Stomach (tissue), 9 donors: ENCODE results near the gene RASSF1. TPM values are rescaled to one million over a fixed set of nuclear protein-coding genes. Genes with fewer than 3 reads are reported as not detected.
A peak's percentile ranks its signal among the peaks of the same experiment; 100 is the strongest.

ENCODE experiments used
- DNase-seq, 2 donors: peaks; one replicate each; pipeline versions ENCODE4 v3.0.0 to v3.0.0-alpha.2; 2013 to 2019
- H3K27ac ChIP-seq, 5 donors: fragments of 200-600 bp in 4 of 5; sonication (generic) in 4 of 5; one replicate each; pipeline ENCODE4 v1.5.1; 2013 to 2019; ENCODE audit warnings: mild to moderate bottlenecking in 1 of 5, moderate library complexity in 1 of 5
- H3K27me3 ChIP-seq, 3 donors: fragments of 200-600 bp; sonication (generic); one replicate each; pipeline ENCODE4 v1.5.1; 2017 to 2019; ENCODE audit warnings: mixed run types in 1 of 3
- H3K36me3 ChIP-seq, 4 donors: fragments of 200-600 bp; sonication (generic); 1 replicate in 3 of 4; 2 replicates in 1 of 4; pipeline ENCODE4 v1.5.1; 2016 to 2019
- H3K4me1 ChIP-seq, 4 donors: fragments of 200-600 bp; sonication (generic); one replicate each; pipeline ENCODE4 v1.5.1; 2016 to 2019
- H3K4me3 ChIP-seq, 4 donors: fragments of 200-600 bp; sonication (generic) in 3 of 4; one replicate each; pipeline ENCODE4 v1.5.1; 2016 to 2019; ENCODE audit warnings: mild to moderate bottlenecking in 1 of 4
- H3K9me3 ChIP-seq, 4 donors: fragments of 200-600 bp; sonication (generic); one replicate each; pipeline ENCODE4 v1.5.1; 2016 to 2019
- CTCF ChIP-seq, 7 experiments: fragments of 450-650 bp in 4 of 7; fragments of 200-600 bp in 3 of 7; sonication (generic) in 3 of 7; IDR thresholded peaks; one replicate each; pipeline ENCODE4 v1.5.1; 2016 to 2019; ENCODE audit warnings: antibody characterized with exemption in 7 of 7, control low read depth in 2 of 7, mild to moderate bottlenecking in 1 of 7
- EP300 ChIP-seq: sonication (generic); formaldehyde crosslinking; IDR thresholded peaks from one replicate; pipeline ENCODE4 v1.6.1; 2017; ENCODE audit warnings: antibody characterized with exemption
- POLR2A ChIP-seq, 4 donors: fragments of 450-650 bp; IDR thresholded peaks; one replicate each; pipeline ENCODE4 v1.6.1; 2016; ENCODE audit warnings: antibody characterized with exemption in 4 of 4, control low read depth in 2 of 4, mild to moderate bottlenecking in 1 of 4, moderate library complexity in 1 of 4
- POLR2AphosphoS5 ChIP-seq, 3 donors: sonication (generic); formaldehyde crosslinking; IDR thresholded peaks; one replicate each; pipeline ENCODE4 v1.6.1; 2016; ENCODE audit warnings: antibody characterized with exemption in 3 of 3
- WGBS, 5 donors: extraction: QIAGEN DNeasy Blood & Tissue Kit in 3 of 5; methylation state at CpG; one replicate each; pipeline versions ENCODE4 v1.1.5 to v1.1.7; 2013 to 2018; 5-methylcytosine and 5-hydroxymethylcytosine counted together
- intact Hi-C: fragments of 100-400 bp; cut with DNase I; formaldehyde crosslinking; loops from one replicate; pipeline ENCODE4 v1.15.1; 2023; ENCODE audit warnings: low total_unique reads
- polyA plus RNA-seq, 3 donors: library from polyadenylated mRNA; stranded (reverse); fragments of 200-250 nt; gene quantifications; one replicate each; pipeline ENCODE4 v1.2.3, GENCODE V29; 2013
- total RNA-seq, 5 donors: library from RNA; depleted of rRNA; stranded (reverse); fragments of >200 nt; gene quantifications; one replicate each; pipeline versions ENCODE4 v1.1.0 to v1.2.3, GENCODE V29; 2014 to 2016
- donor health status: healthy with polysubstance abuse.
- donor health status: Bipolar disorder and iron deficiency.
- donor health status: healthy.

RASSF1 gene
- total and polyA plus RNA-seq, 8 donors: 16.5 to 37.3 (median 27.4) TPM

DNA sequence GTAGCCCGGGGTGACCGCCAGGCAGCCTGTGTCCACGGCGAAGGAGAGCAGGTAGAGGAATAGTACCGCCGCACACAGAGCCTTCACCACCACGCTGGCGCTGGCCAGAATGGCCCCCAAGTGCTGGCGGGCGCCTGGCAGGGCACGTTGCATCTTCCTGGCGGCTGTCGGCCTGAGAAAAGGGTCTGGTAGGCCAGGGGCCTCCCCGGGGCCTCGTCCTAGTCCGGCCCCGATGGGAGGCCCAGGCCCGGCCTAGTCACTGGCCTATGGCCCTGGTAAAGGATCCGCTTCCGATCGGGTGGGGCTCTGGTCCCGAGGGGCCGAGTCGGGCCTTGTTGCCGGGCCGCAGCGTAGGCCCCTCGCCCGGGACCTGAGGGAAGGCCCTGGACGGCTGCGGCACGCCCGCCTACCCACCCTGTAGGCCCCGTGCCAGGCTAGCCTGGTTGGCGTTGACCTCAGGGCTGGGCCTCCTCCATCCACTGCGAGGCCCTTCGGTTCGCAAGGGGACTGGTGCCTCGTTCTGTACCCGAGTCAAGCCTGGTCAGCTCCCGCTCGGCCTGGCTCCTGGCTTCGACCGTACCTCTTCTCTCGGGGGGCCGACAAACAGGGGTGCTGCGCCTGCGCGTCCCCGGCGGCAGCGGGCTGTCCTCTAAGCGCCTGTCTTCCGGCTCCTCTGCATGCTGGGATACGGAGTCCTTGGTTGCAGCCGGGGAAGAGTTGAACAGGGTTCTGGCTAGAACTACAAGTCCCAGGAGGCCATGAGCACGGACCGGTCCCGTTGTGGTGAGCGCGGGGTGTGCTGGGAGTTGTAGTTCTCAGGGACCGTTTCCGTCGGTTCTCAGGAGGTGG, 18.5 kb upstream of the RASSF1 start, which contains the start of gene TMEM115:
Gene TMEM115 (minus strand): TSS at position 611 of the 849 bp plus-strand sequence. CDS start 458 bp downstream, at position 153.
- peak; percentile 96 to 99 for DNase-seq
- Histone ChIP-seq H3K27me3 (no peaks in the 10 kb centered on the region), H3K36me3 (peaks cover 22 to 40% (median 28%) of the 10 kb centered on the region in 4 donors), H3K4me3 (peak within 1 kb of the TSS; percentile 68 to 89 (median 84)), H3K27ac (peak within 1 kb of the TSS; percentile 86 to 92 (median 91)), H3K4me1 (peaks cover 36 to 58% (median 48%) of the 10 kb centered on the region in 4 donors), H3K9me3 (no peaks in the 10 kb centered on the region)
- intact Hi-C loops: no loop called here
- TF ChIP-seq POLR2AphosphoS5 (IDR thresholded peaks at IDR 0.05): peak; percentile 68 to 92 (median 71)
- no peak for TF ChIP-seq CTCF (IDR thresholded peaks at IDR 0.05)
- no peak for TF ChIP-seq EP300
- TF ChIP-seq POLR2A (IDR thresholded peaks at IDR 0.05): no peak
- 0 to 4% (median 1%) methylated on average over 30 to 64 of the region's 64 CpGs for WGBS, 5 donors

GRCh38 chr3:50358355-50358910, 17.8 kb upstream of the RASSF1 start:
- no peak for DNase-seq
- Histone ChIP-seq H3K4me1 (peaks cover 35 to 62% (median 50%) of the 10 kb centered on the region in 4 donors), H3K36me3 (peaks cover 29 to 47% (median 35%) of the 10 kb centered on the region in 4 donors), H3K9me3 (no peaks in the 10 kb centered on the region), H3K27ac (peak overlapping the region; percentile 86 to 92 (median 91)), H3K4me3 (peak overlapping the region; percentile 68 to 89 (median 84)), H3K27me3 (no peaks in the 10 kb centered on the region)
- no peak for TF ChIP-seq EP300
- TF ChIP-seq CTCF (IDR thresholded peaks at IDR 0.05): no peak
- no peak for TF ChIP-seq POLR2AphosphoS5 (IDR thresholded peaks at IDR 0.05)
- no peak for TF ChIP-seq POLR2A (IDR thresholded peaks at IDR 0.05)
- 20 to 40% (median 32%) methylated on average over 13 to 24 of the region's 24 CpGs for WGBS, 5 donors
- intact Hi-C loops: no loop called here

- Histone ChIP-seq H3K4me1 (peaks cover 39 to 69% (median 56%) of the 10 kb centered on the region in 4 donors), H3K27me3 (no peaks in the 10 kb centered on the region), H3K4me3 (peak overlapping the region; percentile 68 to 89 (median 84)), H3K36me3 (peaks cover 33 to 53% (median 44%) of the 10 kb centered on the region in 4 donors), H3K27ac (peak overlapping the region in 4 of 5 donors; percentile 7 to 92 (median 90)), H3K9me3 (no peaks in the 10 kb centered on the region)
- WGBS, 5 donors: 50 to 73% (median 65%) methylated on average over 1 of the region's 1 CpG
- intact Hi-C loops: no loop called here
- no peak for DNase-seq
- no peak for TF ChIP-seq POLR2AphosphoS5 (IDR thresholded peaks at IDR 0.05)
- no peak for TF ChIP-seq CTCF (IDR thresholded peaks at IDR 0.05)
- TF ChIP-seq EP300: no peak
- TF ChIP-seq POLR2A (IDR thresholded peaks at IDR 0.05): no peak
Measured at GRCh38 chr3:50357481-50357880, 16.8 kb upstream of the RASSF1 start.

GRCh38 chr3:50356553-50356952, 15.9 kb upstream of the RASSF1 start:
- WGBS, 5 donors: 27 to 46% (median 35%) methylated on average over 4 to 5 of the region's 5 CpGs
- TF ChIP-seq EP300: no peak
- no peak for TF ChIP-seq CTCF (IDR thresholded peaks at IDR 0.05)
- TF ChIP-seq POLR2AphosphoS5 (IDR thresholded peaks at IDR 0.05): peak in 1 of 3 donors; percentile 28
- TF ChIP-seq POLR2A (IDR thresholded peaks at IDR 0.05): no peak

More at GRCh38 chr3:50356553-50356952, 15.9 kb upstream of the RASSF1 start:
- Histone ChIP-seq H3K9me3 (no peaks in the 10 kb centered on the region), H3K4me1 (peaks cover 42 to 79% (median 64%) of the 10 kb centered on the region in 4 donors), H3K4me3 (peak overlapping the region; percentile 68 to 89 (median 84)), H3K27me3 (no peaks in the 10 kb centered on the region), H3K27ac (peak overlapping the region; percentile 10 to 92 (median 89)), H3K36me3 (peaks cover 33 to 53% (median 44%) of the 10 kb centered on the region in 4 donors)
- peak; percentile 60 to 71 for DNase-seq
- intact Hi-C loops: no loop called here
